HG03460 (cell line): ENCODE measurements around the gene USP4.
"Not testable (repeated sequence)": the region's sequence is repeated elsewhere in the genome, so short reads cannot be mapped to it uniquely, and the experiment has no call there.

Experiments
- ATAC-seq: cut with Tn5 transposase; IDR thresholded peaks from one replicate; pipeline ENCODE4 v1.9.1; 2021; ENCODE audit not compliant: unreplicated experiment

The USP4 gene

DNA sequence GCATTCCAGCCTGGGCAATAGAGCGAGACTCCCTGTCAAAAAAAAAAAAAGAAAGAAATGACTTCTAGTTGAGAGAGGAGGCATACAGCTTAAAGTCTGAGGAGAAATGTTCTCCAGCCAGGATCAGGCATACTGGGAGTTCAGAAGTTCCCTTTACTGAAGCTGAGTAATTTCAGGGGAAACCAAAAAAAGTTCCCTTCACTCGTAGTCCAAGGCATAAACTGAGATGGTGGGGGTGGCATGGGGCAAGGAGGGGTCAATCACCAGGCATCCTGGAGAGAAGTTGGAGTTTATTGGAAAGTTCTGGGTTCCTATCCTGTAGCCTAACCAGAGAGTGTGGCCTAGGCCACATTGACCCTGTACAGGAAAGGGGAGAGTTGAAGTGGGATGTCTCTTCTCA lies 12.4 kb upstream of the USP4 start:
- ATAC-seq, result no peak

DNA sequence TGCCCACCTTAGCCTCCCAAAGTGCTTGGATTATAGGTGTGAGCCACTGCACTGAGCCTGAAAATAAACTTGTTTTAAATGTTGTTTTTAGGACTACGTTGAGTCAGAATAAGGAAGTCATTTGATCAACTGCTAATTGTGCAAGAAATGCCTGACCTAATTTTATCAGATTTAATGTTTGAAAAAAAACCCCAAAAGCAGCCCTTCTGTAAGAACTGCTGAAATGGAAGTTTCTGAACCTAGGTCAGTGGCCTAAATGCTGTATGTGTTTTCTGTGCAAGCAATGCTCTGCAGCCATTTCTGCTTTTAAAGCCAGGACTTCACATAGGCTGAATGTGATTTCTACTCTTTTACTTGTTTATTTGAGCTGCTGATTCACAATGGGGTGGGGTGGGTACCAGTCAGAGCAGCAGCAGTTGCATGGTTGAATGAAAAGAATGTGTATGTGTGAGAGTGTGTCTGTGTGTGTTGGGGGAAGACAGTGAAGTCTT lies 11.7 kb upstream of the USP4 start:
- no peak for ATAC-seq

DNA sequence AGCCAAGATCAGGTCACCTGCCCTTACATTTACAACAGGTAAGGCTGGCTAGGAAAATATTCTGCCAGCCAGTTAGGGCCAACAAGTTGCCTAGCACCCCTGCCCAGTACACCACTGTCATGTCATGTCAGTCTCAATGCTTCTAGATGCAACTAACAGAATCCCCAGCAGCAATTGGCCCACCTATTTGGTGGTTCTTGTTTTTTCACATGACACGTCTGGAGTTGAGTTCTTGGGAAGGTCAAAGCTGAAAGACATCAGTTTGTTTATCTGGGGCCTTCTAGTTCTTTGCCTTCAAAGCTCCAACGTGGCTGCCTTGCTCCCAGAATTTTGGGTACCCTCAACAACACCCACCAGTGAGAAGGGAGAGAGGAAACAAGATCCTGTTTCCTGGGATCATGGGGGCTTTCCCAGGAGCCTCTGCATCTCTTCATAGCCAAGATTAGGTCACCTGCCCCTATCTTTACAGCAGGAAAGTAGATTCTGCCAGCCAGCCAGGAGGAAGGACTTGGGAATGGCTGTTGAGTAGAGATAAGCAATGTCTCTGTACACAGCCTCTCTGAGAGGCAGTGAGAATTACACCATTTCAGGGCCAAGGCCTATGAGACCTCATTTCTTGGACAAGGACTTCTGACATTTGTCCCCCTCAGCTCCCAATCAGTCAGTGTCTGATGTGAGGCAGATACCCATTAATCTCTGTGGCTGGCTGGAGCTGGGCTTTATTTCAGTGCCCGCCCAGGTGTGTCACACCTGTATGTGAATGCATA lies 9.7 kb upstream of the USP4 start:
- no peak for ATAC-seq

DNA sequence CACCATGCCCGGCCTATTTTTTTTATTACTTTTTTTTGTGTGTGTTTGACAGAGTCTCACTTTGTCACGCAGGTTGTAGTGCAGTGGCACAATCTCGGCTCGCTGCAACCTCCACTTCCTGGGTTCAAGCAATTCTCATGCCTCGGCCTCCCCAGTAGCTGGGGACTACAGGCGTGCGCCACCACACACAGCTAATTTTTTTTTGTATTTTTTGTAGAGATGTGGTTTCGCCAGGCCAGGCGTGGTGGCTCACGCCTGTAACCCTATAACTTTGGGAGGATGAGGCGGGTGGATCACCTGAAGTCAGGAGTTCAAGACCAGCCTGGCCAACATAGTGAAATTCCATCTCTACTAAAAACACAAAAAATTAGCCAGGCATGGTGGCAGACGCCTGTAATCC lies 8.5 kb upstream of the USP4 start:
- ATAC-seq, result not testable (repeated sequence)

DNA sequence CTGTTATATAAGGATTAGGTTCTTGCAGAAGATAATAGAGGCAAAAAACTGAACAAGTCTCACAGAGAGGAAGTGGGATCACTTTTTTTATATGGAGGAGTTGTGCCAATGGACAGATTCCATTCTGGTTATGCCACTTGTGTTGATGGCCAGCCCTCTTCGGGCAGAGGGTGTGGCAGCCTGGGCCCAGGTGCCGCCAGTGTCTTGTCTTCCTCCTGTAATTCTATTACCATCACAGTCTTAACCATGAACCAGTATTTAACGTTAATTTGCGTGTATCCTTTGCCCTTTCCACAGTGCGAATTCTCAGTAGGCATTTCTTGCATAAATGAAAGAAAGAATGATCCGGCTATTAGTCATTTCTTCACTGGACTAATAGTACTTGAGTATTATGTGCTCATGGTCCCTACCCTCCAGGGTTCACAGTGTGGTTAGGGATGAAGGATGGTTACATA lies 7.0 kb upstream of the USP4 start:
- ATAC-seq, result no peak

DNA sequence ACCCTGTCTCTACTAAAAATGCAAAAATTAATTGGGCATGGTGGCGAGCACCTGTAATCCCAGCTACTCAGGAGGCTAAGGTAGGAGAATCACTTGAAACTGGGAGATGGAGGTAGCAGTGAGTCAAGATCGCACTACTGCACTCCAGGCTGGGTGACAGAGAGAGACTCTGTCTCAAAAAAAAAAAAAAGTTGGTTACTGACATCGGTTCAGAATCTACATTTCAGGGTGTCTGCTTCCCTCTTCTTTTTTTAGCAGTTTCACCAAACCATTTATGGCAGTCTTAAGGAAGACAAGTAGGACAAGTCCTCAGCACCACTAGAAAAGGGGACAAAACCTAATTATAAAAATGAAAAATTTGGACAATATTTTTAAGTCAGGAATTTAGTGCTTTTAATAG lies 3.3 kb upstream of the USP4 start:
- ATAC-seq, result no peak

DNA sequence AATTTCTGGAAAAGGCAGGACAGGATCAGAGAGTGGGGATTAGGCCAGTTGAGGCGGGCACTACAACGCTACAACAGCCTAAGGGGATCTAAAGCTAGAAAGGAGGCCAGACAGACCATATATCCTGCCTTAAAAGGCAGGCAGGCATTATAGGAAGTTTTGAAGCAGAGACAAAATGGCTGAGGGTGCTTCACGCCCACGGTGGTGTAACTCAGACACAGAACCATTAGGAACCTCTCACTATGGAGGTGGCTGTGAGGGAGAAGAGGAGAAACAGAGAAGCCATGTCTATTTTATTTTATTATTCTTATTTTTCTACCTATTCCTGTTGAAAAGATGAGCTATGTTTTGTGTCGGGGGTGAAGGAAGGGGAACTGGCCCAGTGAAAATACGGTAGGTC lies 2.1 kb upstream of the USP4 start:
- no peak for ATAC-seq

DNA sequence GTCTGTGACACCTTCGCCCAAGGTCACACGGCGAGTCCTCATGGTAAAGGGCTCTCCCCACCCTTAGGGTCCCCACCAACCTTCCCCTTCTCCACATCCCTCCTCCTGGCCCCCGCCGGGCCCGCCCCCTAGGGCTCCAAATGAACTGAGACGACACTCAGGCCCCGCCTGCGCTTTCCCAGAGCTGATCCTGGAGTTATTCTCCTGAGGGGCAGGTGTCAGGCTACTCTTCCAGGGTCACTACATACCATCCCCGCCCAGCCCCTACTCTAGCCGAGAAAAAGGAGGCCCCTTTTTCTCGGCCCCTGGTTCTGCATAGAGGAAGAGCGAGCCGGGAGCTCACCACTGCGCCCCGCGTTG lies 292 bp downstream of the USP4 start:
- ATAC-seq, result peak; percentile 4

DNA sequence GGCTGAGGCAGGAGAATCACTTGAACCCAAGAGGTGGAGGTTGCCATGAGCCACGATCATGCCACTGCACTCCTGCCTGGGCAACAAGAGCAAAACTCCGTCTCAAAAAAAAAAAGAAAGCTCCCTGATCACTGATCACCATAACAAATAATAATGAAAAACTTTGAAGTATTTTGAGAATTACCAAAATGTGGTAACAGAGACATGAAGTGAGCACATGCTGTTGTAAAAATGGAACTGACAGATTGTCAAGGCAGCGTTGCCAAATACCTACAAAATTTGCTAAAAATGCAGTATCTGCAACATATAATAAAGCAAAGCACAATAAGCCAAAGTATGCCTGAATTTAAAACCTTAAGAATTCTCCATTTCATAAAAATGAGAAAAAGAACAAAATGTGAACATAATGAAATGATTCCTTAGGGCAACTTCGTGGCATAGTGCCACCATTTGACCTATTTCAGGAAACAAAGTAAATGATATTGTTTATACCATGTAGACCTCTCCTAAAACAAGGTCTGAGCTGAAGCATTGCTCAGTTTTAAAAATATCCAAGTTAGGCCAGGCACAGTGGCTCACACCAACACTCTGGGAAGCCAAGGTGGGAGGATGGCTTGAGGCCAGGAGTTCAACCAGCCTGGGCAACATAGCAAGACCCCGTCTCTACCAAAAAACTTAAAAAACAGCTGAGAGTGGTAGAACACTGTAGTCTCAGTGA lies 5.8 kb downstream of the USP4 start:
- no peak for ATAC-seq

DNA sequence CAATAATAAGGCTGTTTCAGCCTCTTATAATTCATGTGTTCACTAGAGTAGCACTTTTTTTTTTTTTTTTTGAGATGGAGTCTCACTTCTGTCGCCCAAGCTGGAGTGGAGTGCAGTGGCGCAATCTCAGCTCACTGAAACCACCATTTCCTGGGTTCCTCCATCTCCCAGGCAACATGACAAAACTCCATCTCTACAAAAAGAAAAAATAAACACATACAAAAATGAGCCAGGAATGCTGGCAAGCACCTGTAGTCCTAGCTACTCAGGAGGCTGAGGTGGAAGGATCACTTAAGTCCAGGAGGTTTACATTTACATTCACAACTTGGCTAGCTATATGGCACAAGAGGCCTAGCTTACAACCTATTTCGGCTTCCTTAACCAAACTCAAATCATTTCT lies 6.8 kb downstream of the USP4 start:
- no peak for ATAC-seq

DNA sequence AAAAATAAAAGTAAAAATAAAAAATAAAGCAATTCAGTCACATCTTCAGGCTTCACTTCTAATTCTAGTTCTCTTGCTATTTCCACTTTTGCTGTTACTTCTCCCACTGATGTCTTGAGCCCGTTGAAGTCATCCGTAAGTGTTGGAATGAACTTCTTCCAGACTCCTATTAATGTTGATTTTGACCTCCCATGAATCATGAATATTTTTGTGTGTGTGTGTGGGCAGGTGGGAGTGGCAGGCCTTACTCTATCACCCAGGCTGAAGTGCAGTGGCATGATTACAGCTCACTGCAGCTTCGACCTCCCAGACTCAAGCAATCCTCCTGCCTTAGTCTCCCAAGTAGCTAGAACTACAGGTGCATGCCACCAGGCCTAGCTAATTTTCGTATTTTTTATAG lies 10.7 kb downstream of the USP4 start:
- no peak for ATAC-seq

DNA sequence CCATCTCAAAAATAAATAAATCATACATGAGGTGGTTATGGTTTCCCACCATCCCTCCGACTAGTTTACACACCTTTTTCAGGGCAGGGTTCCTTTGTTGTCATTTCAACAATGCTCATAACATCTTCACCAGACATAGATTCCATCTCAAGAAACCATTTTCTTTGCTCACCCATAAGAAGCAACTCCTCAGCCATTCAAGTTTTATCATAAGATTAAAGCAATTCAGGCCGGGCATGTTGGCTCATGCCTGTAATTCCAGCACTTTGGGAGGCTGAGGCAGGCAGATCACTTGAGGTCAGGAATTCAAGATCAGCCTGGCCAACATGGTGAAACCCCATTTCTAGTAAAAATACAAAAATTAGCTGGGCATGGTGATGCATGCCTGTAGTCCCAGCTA lies 11.5 kb downstream of the USP4 start:
- ATAC-seq, result not testable (repeated sequence)

DNA sequence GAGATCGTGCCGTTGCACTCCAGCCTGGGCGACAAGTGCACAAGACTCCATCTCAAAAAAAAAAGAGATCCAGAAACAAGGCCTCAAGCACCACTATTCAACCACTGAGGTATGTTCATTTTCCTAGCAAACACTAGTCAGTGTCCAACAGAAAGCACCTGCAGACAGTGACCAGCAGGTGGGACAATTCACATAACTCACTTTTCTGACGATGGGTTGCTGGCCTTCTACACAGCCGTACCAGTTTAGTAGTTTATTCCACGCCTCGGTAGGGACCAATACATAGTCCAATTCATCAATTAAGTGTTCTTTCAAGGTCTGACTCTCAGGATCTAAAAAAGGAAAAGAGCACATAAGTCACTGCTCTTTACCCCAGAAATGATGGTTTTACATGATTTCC lies 12.4 kb downstream of the USP4 start:
- no peak for ATAC-seq

DNA sequence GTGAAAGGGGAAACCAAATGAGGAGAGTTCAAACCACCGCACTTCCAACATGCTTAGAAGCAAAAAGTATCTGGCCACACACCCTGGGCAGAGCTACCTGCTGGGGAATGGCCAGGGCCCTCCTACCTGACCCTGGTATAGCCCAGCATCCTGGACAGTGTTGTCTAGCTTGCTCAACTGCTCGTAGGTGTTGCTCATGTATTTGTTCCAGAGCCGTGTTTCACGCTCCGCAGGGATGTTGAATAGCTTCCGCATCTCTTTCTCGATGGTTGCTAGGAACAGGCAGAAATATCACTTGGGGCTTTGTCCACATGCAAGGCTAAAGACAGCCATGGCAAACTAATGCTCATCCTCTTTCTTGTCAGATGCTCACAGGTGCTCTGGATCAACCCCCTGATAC lies 15.1 kb downstream of the USP4 start:
- ATAC-seq, result no peak

DNA sequence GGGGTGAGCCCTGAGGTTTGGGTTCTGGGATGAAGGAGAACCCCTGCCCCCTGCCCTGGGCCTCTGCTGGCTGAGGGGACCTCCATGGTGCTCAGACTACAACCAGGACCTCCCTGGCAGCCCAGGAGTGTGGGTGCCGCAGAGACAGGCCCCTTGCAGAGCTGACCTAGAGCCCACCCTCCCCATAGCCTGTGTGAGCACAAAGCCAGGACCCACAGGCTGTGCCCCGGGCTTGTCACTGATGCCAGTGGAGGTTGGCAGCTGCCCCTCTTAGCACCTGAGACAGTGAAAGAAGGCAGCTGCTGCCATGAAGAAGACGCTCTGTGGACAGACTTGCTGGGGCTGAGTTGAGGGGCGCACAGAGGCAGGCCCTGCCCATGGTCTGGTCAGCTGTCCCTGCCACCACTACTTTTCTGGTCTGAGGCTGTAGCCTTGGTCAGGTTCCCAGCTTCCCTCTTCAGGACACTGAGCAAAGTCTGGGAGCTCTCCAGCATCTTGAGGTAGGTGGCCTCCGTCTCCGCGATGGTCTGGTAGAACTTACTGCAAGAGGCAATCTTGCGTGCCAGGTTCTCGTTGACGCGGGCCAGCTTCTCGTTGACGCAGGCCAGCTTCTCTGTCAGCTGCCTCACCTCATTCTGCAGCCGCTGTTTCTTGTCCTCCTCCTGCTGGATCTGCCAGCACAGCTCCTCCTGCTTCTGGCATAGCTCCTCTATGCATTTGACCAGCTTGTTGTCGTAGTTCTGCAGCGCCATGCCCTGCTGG lies 23.0 kb downstream of the USP4 start:
- ATAC-seq, result no peak

DNA sequence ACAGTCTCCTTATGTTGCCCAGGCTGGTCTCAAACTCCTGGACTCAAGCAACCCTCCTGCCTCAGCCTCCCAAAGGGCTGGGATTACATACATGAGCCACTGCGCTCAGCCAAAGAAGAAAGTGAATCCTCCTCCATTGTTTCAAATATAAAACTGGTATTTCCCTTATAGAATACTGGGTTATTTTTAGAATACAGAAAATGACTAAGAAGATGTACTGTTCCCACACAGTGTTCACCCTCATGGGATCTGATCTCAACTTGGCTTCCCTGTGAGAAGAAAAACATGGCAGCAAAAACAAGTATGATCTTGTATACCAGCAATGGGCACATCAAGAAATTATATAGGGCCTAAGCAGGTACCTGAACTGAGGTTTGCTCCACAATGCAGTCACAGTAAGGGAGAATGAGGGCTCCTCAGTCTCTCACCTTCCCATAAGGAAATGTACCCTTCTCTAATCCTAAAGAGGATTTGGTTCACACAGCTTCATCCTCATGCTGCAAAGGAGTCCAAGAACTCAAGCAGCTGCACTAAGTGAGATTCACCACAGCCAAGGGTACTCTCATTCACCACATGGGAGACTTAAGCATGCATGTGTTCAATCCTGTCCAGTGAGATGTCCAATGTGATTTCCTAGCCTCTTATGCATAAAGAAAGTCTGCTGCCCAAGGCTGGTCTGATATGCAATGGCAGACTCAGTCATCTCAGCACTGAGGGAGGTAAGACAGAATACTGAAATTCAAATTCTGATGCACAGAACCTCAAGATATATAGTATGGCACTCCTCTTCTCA lies 25.8 kb downstream of the USP4 start:
- ATAC-seq, result no peak

DNA sequence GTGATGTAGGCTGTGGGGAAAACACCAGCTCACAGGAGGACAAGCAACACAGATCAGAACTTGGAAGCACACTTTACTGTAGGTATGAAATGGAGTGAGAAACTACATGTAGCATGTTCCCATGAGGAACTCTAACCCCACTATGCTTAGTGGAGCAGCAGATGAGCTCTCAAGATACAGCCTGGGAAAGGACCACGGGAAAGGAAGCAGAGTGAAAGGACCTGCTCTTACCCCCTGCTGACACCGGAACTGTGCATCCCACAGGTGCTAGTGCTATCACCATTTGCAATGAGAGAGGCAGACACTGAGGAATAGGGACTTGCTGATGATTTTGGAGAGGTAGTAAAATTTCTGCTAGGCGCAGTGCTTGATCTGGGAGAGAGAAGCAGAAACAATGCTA lies 28.6 kb downstream of the USP4 start:
- no peak for ATAC-seq

DNA sequence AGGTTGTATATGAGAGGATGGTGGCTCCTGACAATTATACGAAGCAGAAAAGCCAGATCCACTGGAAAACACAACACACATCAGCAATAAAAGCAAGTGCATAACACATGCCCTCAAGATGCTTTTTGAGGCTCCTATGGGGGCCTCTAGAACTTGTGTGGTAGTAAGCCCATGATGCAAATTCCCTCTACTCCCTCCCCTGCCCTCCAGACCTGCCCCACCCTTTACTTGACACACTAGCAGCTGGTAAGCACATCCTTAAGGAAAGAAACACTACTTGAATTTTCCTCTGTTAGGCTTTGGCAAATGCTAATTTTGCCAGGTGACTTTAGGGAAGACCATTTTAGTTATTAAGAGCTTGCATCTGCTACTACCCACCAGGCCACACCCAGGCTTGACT lies 29.2 kb downstream of the USP4 start:
- ATAC-seq, result no peak

DNA sequence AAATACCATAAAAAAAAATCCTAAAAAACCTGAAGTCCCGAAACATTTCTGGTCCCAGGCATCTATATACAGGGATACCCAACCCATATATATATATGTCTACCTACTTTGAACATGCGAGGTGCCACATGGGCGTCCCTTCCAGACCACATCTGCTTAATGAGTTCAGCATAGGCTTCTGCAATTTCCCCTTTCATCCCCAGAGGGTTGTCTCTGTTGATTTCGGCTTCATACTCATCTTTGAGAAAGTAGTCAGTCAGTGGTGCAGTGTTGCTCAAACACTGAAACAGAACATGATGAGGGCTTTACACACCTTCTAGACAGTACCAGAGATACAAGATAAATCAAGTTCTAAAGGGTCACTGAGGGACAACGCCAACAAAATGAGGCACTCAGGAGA lies 34.2 kb downstream of the USP4 start:
- no peak for ATAC-seq

DNA sequence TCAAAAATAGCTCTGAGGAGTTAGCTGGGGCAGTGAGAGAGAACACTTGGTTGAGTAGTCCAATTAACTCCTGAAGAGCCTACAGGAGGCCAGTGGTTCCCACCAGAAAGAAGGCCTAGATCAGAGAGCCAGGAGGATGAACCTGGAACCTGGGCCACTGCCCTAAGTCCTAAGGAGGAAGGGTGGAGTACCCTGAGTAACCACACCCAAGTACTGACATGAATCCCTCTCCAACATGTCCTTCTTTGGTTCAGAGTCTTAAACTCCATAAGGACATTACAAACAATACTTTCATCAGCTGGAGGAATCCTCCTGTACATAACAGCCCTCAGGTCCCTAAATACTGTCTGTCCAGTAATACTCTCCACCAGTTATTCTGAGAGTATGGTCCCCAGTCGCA lies 37.2 kb downstream of the USP4 start:
- no peak for ATAC-seq

DNA sequence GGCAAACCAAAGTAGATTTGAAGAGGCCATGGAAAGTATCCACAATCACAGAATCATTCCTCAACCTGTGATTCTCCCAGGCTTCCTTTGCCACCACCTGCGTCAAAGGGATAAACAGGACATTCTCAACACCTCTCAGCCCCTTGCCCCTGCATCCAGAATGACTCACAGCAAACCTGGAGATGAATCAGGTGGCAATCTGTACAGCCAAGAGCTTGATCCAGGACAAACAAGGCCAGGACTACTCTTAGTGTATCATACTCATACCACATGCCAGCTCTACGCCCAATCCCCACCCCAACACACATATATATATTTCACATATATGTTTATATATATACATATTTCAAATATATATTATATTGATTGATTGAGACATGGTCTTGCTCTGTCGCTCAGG lies 39.3 kb downstream of the USP4 start:
- no peak for ATAC-seq
